Keratinocyte (primary cell): ENCODE results near the gene TROAP. TPM values are rescaled to one million over a fixed set of nuclear protein-coding genes. Genes with fewer than 3 reads are reported as not detected.
"Not testable (repeated sequence)": the region's sequence is repeated elsewhere in the genome, so short reads cannot be mapped to it uniquely, and the experiment has no call there.

ENCODE experiments used
- DNase-seq: peaks from one replicate; pipeline ENCODE4 v3.0.0-alpha.2; 2011; ENCODE audit warnings: low read depth, missing footprints, low spot score
- FAIRE-seq: peaks from 2 replicates; lab custom pipeline; 2011; peaks lifted over from hg19 to GRCh38; lab: Jason Lieb, UNC
- H2AFZ ChIP-seq: 2 replicates; pipeline ENCODE4 v1.6.0; 2012; ENCODE audit warnings: low read length, control low read depth, inconsistent platforms; ENCODE audit not compliant: control insufficient read depth
- H3K27ac ChIP-seq: 2 replicates; pipeline ENCODE4 v1.5.1; 2011; ENCODE audit warnings: low read length; ENCODE audit not compliant: control insufficient read depth, insufficient read depth
- H3K27me3 ChIP-seq: 3 replicates; pipeline ENCODE4 v1.6.0; 2011; ENCODE audit warnings: low read length; ENCODE audit not compliant: control insufficient read depth, insufficient read depth; ENCODE audit errors: extremely low read depth
- H3K36me3 ChIP-seq, 2 experiments: 2 replicates in 1 of 2; 3 replicates in 1 of 2; pipeline ENCODE4 v1.5.1; 2011; ENCODE audit warnings: low read length in 2 of 2, mild to moderate bottlenecking in 1 of 2; ENCODE audit not compliant: control insufficient read depth in 2 of 2, insufficient read depth in 2 of 2; ENCODE audit errors: extremely low read depth in 1 of 2
- H3K4me1 ChIP-seq: 3 replicates; pipeline ENCODE4 v1.5.1; 2011; ENCODE audit warnings: low read length; ENCODE audit not compliant: control insufficient read depth, insufficient read depth; ENCODE audit errors: extremely low read depth
- H3K4me2 ChIP-seq: 3 replicates; pipeline ENCODE4 v1.6.0; 2011; ENCODE audit warnings: low read depth, low read length; ENCODE audit not compliant: control insufficient read depth, insufficient read depth; ENCODE audit errors: extremely low read depth
- H3K4me3 ChIP-seq, 3 experiments: fragments of 200-600 bp in 1 of 3; sonication (generic) in 1 of 3; 2 replicates in 2 of 3; 3 replicates in 1 of 3; pipeline ENCODE4 v1.5.1; 2011 to 2016; ENCODE audit warnings: low read length in 3 of 3, mild to moderate bottlenecking in 3 of 3, control low read depth in 2 of 3, inconsistent platforms in 1 of 3, low read depth in 1 of 3, mixed read lengths in 1 of 3, mixed run types in 1 of 3, moderate library complexity in 1 of 3; ENCODE audit not compliant: control insufficient read depth in 2 of 3, insufficient read depth in 2 of 3; ENCODE audit errors: extremely low read depth in 1 of 3
- H3K79me2 ChIP-seq: 2 replicates; pipeline ENCODE4 v1.6.0; 2012; ENCODE audit warnings: low read length; ENCODE audit not compliant: control insufficient read depth, insufficient read depth
- H3K9ac ChIP-seq: 3 replicates; pipeline ENCODE4 v1.6.0; 2011; ENCODE audit warnings: low read length; ENCODE audit not compliant: control insufficient read depth, insufficient read depth; ENCODE audit errors: extremely low read depth
- H3K9me1 ChIP-seq: 3 replicates; pipeline ENCODE4 v1.6.0; 2011; ENCODE audit warnings: low read length; ENCODE audit not compliant: control insufficient read depth, insufficient read depth; ENCODE audit errors: extremely low read depth
- H3K9me3 ChIP-seq: 2 replicates; pipeline ENCODE4 v1.5.1; 2012; ENCODE audit warnings: low read depth, low read length; ENCODE audit not compliant: control insufficient read depth
- H4K20me1 ChIP-seq: 3 replicates; pipeline ENCODE4 v1.6.0; 2011; ENCODE audit warnings: low read length; ENCODE audit not compliant: control insufficient read depth, insufficient read depth; ENCODE audit errors: extremely low read depth
- CTCF ChIP-seq, 3 experiments: IDR thresholded peaks in 1 of 3; conservative IDR thresholded peaks in 1 of 3; optimal IDR thresholded peaks in 1 of 3; 2 replicates in 2 of 3; 3 replicates in 1 of 3; pipeline versions ENCODE3 to v1.5.1; 2011; ENCODE audit warnings: low read length in 3 of 3, mild to moderate bottlenecking in 3 of 3, moderate library complexity in 2 of 3, control low read depth in 1 of 3, inconsistent platforms in 1 of 3; ENCODE audit not compliant: insufficient read depth in 2 of 3; ENCODE audit errors: extremely low read depth in 1 of 3
- EZH2 ChIP-seq: IDR thresholded peaks from one replicate; pipeline ENCODE4 v1.6.1; 2012; ENCODE audit warnings: inconsistent platforms, mild to moderate bottlenecking, low read length, moderate library complexity
- dilution Hi-C: fragments of 300-500 bp; cut with MboI; formaldehyde crosslinking; loops from one replicate; pipeline ENCODE4 v1.7.0; 2020; ENCODE audit warnings: low sequenced_read_pairs; ENCODE audit not compliant: extremely low pct_ligation_motif_present
- polyA plus RNA-seq, 5 experiments: library from polyadenylated mRNA; depleted of rRNA in 3 of 5; stranded (reverse) in 3 of 5; stranded (forward) in 1 of 5; unstranded in 1 of 5; fragments of >200 nt; gene quantifications; 1 replicate in 1 of 5; 2 replicates in 3 of 5; 3 replicates in 1 of 5; pipeline versions ENCODE4 v1.2.1 to v1.2.3, GENCODE V29; 2011 to 2012; ENCODE audit warnings: missing spikeins in 2 of 5, low read depth in 1 of 5, low replicate concordance in 1 of 5

The TROAP gene
- polyA plus RNA-seq, 1 donor (not counting 4 experiments of a cell fraction or from before 2014, with no cell fraction given) = 14.1 TPM

- Histone ChIP-seq H2AFZ (no peak overlapping the region), H3K36me3 (no peaks in the 10 kb centered on the region), H3K27me3 (no peaks in the 10 kb centered on the region), H3K9me3 (no peaks in the 10 kb centered on the region), H3K4me1 (peaks cover 5% of the 10 kb centered on the region), H3K79me2 (no peaks in the 10 kb centered on the region), H3K4me2 (no peak overlapping the region), H3K4me3 (no peak overlapping the region), H3K9ac (no peak overlapping the region), H4K20me1 (no peaks in the 10 kb centered on the region), H3K9me1 (no peaks in the 10 kb centered on the region), H3K27ac (no peak overlapping the region)
- TF ChIP-seq EZH2 (no peak), CTCF (optimal IDR thresholded peaks at IDR 0.05 in 1 of 3, IDR thresholded peaks at IDR 0.05 in 1 of 3, conservative IDR thresholded peaks at IDR 0.05 in 1 of 3; ENCODE audit: extremely low read depth in 1 of 3, insufficient read depth in 2 of 3, low read length in 3 of 3) (no peak)
- FAIRE-seq (no peak), DNase-seq (no peak)
- dilution Hi-C loops = no loop called here
These were observed 8.2 kb upstream of the TROAP start for GRCh38 chr12:49314811-49315210.

- H3K27ac ChIP-seq, H3K4me1 ChIP-seq, H3K4me3 ChIP-seq, dilution Hi-C loops, H3K27me3 ChIP-seq, H3K9ac ChIP-seq, FAIRE-seq, H3K79me2 ChIP-seq, DNase-seq, H2AFZ ChIP-seq, H3K36me3 ChIP-seq, H3K9me3 ChIP-seq, H4K20me1 ChIP-seq, H3K9me1 ChIP-seq, H3K4me2 ChIP-seq: not testable (repeated sequence)
These were observed 5.9 kb upstream of the TROAP start for GRCh38 chr12:49317118-49317517.

GRCh38 chr12:49320411-49321103, 2.5 kb upstream of the TROAP start:
- H4K20me1 ChIP-seq, H3K79me2 ChIP-seq, DNase-seq, H3K27ac ChIP-seq, H3K9me3 ChIP-seq, dilution Hi-C loops, H3K4me3 ChIP-seq, FAIRE-seq, H3K9ac ChIP-seq, H3K36me3 ChIP-seq, H3K9me1 ChIP-seq, H3K27me3 ChIP-seq, H2AFZ ChIP-seq, H3K4me2 ChIP-seq: not testable (repeated sequence)
- peaks cover 12% of the 10 kb centered on the region for H3K4me1 ChIP-seq
